Activated CD8-positive, alpha-beta T cell treated with anti-CD3 and anti-CD28 coated beads for 36 hours (primary cell): Measurements from ENCODE around the gene LINC01488. TPM values are rescaled to one million over a fixed set of nuclear protein-coding genes. Genes with fewer than 3 reads are reported as not detected.

Experiments
- ATAC-seq: fragments of 200-7000 bp; cut with Tn5 transposase; one replicate; pipeline ENCODE4 v1.10.0; 2021; ENCODE audit warnings: mild to moderate bottlenecking, moderate library complexity
- CTCF ChIA-PET: fragments of 350-600 bp; sonication (Branson Sonifier 250); formaldehyde crosslinking; loops from one replicate; lab custom pipeline; 2021; ENCODE audit warnings: antibody characterized with exemption; lab: Charles Lee
- POLR2A ChIA-PET: fragments of 350-600 bp; sonication (Branson Sonifier 250); formaldehyde crosslinking; loops from one replicate; lab custom pipeline; 2021; ENCODE audit warnings: antibody characterized with exemption; lab: Charles Lee
- DNase-seq: peaks from one replicate; pipeline ENCODE4 v3.0.0-alpha.2; 2020
- H3K27ac Mint-ChIP-seq: one replicate; pipeline ENCODE4 v1.8.0; 2021; ENCODE audit warnings: mild to moderate bottlenecking, mixed read lengths
- H3K27me3 Mint-ChIP-seq: one replicate; pipeline ENCODE4 v1.8.0; 2021; ENCODE audit warnings: mixed read lengths
- H3K36me3 Mint-ChIP-seq: one replicate; pipeline ENCODE4 v1.8.0; 2021; ENCODE audit warnings: low read depth, mixed read lengths
- H3K4me1 Mint-ChIP-seq: one replicate; pipeline ENCODE4 v1.8.0; 2021; ENCODE audit warnings: low read depth, mixed read lengths
- H3K4me3 Mint-ChIP-seq: one replicate; pipeline ENCODE4 v1.8.0; 2021; ENCODE audit warnings: mild to moderate bottlenecking, moderate library complexity, mixed read lengths
- H3K9me3 Mint-ChIP-seq: one replicate; pipeline ENCODE4 v1.8.0; 2021; ENCODE audit warnings: mixed read lengths
- intact Hi-C: fragments of 100-400 bp; cut with micrococcal nuclease; formaldehyde crosslinking; loops from one replicate; pipeline ENCODE4 v1.10.0; 2022
- total RNA-seq, 2 experiments: library from RNA; stranded (reverse); gene quantifications; one replicate each; pipeline ENCODE4 v1.2.3, GENCODE V29; 2021
- TF ChIP-seq, protein P1 (sequence below): fragments of 200-600 bp; IDR thresholded peaks from one replicate; pipeline ENCODE4 v1.8.0; 2022; ENCODE audit warnings: antibody characterized with exemption, mild to moderate bottlenecking

Gene LINC01488
- total RNA-seq, 2 experiments from 2014 or later: not detected

DNA sequence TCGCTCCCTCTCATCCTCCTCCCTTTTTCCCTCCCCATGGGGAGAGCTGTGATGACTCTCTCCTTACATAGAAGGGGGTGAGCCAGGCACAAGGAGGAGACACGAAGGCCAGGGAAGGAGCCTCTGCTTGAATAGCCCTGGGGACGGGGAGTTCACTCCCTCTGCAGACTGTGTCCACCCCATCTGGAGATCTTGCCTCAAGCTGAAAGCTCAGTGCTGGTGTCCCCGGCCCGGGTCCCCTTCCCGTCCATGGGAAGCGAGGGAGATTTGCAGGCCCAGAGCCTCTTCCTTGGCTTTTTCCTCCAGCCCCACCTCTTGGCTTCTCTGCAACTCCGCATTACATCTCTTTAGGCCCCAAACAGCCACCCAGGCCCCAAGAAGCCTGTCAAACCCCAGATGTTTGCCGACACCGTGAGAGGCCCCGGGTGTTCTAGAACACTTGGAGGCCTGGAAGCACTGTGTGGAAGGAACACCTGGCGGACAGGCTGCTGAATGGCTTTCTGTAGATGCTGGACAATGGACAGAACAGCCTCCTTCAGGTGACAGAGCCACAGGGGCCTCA lies 32.3 kb downstream of the LINC01488 start:
- ATAC-seq (no peak), DNase-seq (no peak)
- ChIA-PET POLR2A (no interaction called here), CTCF (no interaction called here)
- Mint-ChIP-seq H3K4me1 (peaks cover 6% of the 10 kb centered on the region), H3K27me3 (peaks cover 6% of the 10 kb centered on the region), H3K36me3 (no peaks in the 10 kb centered on the region), H3K27ac (no peak overlapping the region), H3K4me3 (no peak overlapping the region), H3K9me3 (peaks cover 7% of the 10 kb centered on the region)
- TF ChIP-seq, protein P1, sequence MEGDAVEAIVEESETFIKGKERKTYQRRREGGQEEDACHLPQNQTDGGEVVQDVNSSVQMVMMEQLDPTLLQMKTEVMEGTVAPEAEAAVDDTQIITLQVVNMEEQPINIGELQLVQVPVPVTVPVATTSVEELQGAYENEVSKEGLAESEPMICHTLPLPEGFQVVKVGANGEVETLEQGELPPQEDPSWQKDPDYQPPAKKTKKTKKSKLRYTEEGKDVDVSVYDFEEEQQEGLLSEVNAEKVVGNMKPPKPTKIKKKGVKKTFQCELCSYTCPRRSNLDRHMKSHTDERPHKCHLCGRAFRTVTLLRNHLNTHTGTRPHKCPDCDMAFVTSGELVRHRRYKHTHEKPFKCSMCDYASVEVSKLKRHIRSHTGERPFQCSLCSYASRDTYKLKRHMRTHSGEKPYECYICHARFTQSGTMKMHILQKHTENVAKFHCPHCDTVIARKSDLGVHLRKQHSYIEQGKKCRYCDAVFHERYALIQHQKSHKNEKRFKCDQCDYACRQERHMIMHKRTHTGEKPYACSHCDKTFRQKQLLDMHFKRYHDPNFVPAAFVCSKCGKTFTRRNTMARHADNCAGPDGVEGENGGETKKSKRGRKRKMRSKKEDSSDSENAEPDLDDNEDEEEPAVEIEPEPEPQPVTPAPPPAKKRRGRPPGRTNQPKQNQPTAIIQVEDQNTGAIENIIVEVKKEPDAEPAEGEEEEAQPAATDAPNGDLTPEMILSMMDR: no peak
- intact Hi-C loops: no loop called here

DNA sequence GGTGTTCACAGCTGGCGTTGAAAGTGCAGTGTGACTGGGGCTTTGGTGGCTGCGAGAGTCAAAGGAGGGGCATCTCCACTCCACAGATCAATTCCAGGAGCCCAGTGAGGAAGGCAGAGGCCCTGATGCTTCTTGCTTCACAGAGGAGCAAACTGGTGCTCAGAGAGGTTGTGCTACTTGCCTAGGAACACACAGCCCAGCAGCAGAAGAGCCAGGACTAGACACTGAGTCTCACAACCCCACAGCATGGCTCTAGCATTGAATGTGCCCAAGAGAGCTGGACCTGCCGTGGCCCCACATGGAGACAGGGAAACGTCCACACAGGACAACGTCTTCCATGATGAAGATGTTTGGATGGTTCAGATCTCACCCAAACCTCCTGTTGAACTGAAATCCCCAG lies 33.3 kb downstream of the LINC01488 start:
- CTCF ChIA-PET: no interaction called here
- POLR2A ChIA-PET: no interaction called here
- TF ChIP-seq, protein P1: no peak

DNA sequence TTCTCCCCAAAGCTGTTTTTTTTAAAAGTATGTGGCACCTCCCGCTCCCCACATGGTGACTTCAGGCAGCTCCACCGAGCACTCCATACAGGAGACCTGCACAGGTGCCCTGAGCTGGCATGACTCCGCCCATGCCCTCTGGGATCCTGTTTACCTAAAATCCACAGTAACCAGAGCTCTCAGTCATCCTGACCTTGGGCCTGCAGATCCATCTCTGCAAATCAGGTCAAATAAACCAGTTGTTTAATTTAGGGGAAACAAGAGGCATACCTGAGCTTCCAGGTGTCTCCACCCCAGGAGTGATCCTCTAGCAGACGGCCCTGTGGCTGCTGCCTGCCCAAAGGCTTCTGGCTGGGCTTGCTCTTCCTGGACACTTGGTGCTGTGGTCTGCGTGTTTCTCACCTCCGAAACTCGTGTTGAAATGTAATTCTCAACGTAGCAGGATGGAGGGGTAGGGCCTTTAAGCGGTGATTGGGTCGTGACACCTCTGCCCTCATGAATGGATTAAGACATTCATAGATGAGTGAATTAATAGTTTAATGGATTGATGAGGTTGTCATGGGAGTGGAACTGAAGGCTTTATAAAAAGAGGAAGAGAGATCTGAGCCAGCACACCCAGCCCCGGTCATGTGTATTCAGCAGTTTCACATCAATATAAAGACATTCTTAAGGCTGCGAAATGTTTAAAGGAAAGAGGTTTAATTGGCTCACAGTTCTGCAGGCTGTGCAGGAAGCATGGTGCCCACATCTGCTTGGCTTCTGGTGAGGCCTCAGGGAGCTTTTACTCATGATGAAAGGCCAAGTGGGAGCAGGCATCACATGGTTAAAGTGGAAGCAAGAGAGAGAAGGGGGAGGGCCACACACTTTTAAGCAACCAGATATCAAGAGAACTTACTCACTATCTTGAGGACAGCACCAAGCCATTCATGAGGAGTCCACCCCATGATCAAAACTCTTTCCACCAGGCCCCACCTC lies 34.1 kb downstream of the LINC01488 start:
- Mint-ChIP-seq H3K27me3 (peaks cover 6% of the 10 kb centered on the region), H3K4me1 (no peaks in the 10 kb centered on the region), H3K27ac (no peak overlapping the region), H3K4me3 (no peak overlapping the region), H3K36me3 (no peaks in the 10 kb centered on the region), H3K9me3 (peaks cover 9% of the 10 kb centered on the region)
- DNase-seq (no peak), ATAC-seq (no peak)
- ChIA-PET POLR2A (no interaction called here), CTCF (no interaction called here)
- TF ChIP-seq, protein P1: no peak
- intact Hi-C loops: no loop called here

More for the DNA sequence above, 33.3 kb downstream of the LINC01488 start:
- DNase-seq (no peak), ATAC-seq (no peak)
- Mint-ChIP-seq H3K9me3 (peaks cover 9% of the 10 kb centered on the region), H3K4me1 (no peaks in the 10 kb centered on the region), H3K36me3 (no peaks in the 10 kb centered on the region), H3K4me3 (no peak overlapping the region), H3K27me3 (peaks cover 6% of the 10 kb centered on the region), H3K27ac (no peak overlapping the region)
- intact Hi-C loops: no loop called here

DNA sequence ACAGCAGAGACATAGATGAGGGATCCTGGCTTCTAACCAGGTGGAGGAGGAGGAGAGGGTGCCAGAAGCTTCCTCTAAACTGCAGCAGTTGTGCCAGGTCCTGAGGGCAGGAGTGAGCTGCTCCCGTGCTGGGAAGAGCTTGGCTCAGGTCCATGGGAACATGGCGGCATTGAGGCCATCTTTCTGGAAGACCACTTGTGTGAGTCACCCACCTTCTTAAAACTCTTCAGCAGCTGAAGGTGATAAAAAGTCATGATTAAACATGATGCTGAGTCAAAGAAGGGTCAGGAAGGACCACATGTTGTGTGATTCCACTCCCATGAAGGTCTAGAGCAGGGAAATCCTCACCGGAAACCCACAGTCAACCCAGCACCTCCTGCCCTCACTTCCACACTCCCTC lies 35.1 kb downstream of the LINC01488 start:
- Mint-ChIP-seq H3K36me3 (no peaks in the 10 kb centered on the region), H3K9me3 (peaks cover 9% of the 10 kb centered on the region), H3K27ac (no peak overlapping the region), H3K27me3 (peaks cover 6% of the 10 kb centered on the region), H3K4me3 (no peak overlapping the region), H3K4me1 (no peaks in the 10 kb centered on the region)
- ATAC-seq (no peak), DNase-seq (no peak)
- POLR2A ChIA-PET: interaction anchor here (0.7 kb wide), 1 partner anchor 30 kb away, joined by 3 read pairs; no protein-coding TSS in a partner anchor
- TF ChIP-seq, protein P1: no peak
- intact Hi-C loops: no loop called here
- CTCF ChIA-PET: no interaction called here
